Iris pigment epithelial cell (primary cell): Measurements from ENCODE around the gene MYRF.

Experiments used
- DNase-seq: peaks from one replicate; pipeline ENCODE4 v3.0.0-alpha.2; 2011; ENCODE audit warnings: low read depth

Gene MYRF

GRCh38 chr11:61760946-61761345 lies 8.5 kb downstream of the MYRF start:
- DNase-seq: no peak

GRCh38 chr11:61761440-61762222 lies 9.2 kb downstream of the MYRF start:
- DNase-seq: no peak

- DNase-seq: no peak
These were observed 9.8 kb downstream of the MYRF start for GRCh38 chr11:61762223-61762615.

GRCh38 chr11:61762798-61763197 lies 10.4 kb downstream of the MYRF start:
- DNase-seq: no peak

- no peak for DNase-seq
These were observed 11.6 kb downstream of the MYRF start for GRCh38 chr11:61763930-61764605.

GRCh38 chr11:61764606-61765260 lies 12.3 kb downstream of the MYRF start:
- no peak for DNase-seq

- DNase-seq: no peak
These were observed 13.3 kb downstream of the MYRF start for GRCh38 chr11:61765550-61766253.

GRCh38 chr11:61766353-61766841 lies 14.0 kb downstream of the MYRF start:
- peak; percentile 61 for DNase-seq

- DNase-seq: no peak
These were observed 16.1 kb downstream of the MYRF start for GRCh38 chr11:61768376-61769076.

GRCh38 chr11:61769169-61769920 lies 16.9 kb downstream of the MYRF start:
- peak; percentile 68 for DNase-seq

- DNase-seq: no peak
These were observed 17.7 kb downstream of the MYRF start for GRCh38 chr11:61769946-61770683.

GRCh38 chr11:61771195-61771894 lies 18.9 kb downstream of the MYRF start:
- DNase-seq: no peak

GRCh38 chr11:61771985-61772455 lies 19.6 kb downstream of the MYRF start:
- no peak for DNase-seq

- DNase-seq: no peak
These were observed 20.9 kb downstream of the MYRF start for GRCh38 chr11:61773356-61773755.

GRCh38 chr11:61773809-61774208 lies 21.4 kb downstream of the MYRF start:
- DNase-seq: no peak

GRCh38 chr11:61774411-61774810 lies 22.0 kb downstream of the MYRF start:
- DNase-seq: no peak

- DNase-seq: no peak
These were observed 22.7 kb downstream of the MYRF start for GRCh38 chr11:61775106-61775505.

GRCh38 chr11:61775606-61776554 lies 23.4 kb downstream of the MYRF start:
- DNase-seq: no peak
